Measurements from ENCODE around the gene TMEM86A. TPM values are rescaled to one million over a fixed set of nuclear protein-coding genes. Genes with fewer than 3 reads are reported as not detected.

TMEM86A gene
- total and polyA plus RNA-seq, 2 of the 4 experiments (the other 2 are of a cell fraction), result 0.31 to 0.36 TPM

GRCh38 chr11:18750944-18751343, 52.4 kb downstream of the TMEM86A start:
- Histone ChIP-seq H4K8ac (ENCODE audit: low read depth in 2 of 2, low read length in 2 of 2) (no peak overlapping the region), H2BK5ac (ENCODE audit: low read depth, low read length, poor library complexity, severe bottlenecking) (no peak overlapping the region), H2AK5ac (ENCODE audit: low read depth, low read length) (no peak overlapping the region), H4K91ac (ENCODE audit: insufficient read depth, low read depth, low read length) (no peak overlapping the region), H2AK9ac (replicated peaks; ENCODE audit: low read depth, low read length, poor library complexity) (no peak overlapping the region), H2BK120ac (ENCODE audit: low read depth, low read length) (no peak overlapping the region), H3K9me3 (ENCODE audit: control insufficient read depth, insufficient read depth, low read length) (no peaks in the 10 kb centered on the region), H3K4me1 (ENCODE audit: control insufficient read depth, insufficient read depth, low read length) (peaks cover 5% of the 10 kb centered on the region), H3K4ac (ENCODE audit: low read depth, low read length) (no peak overlapping the region), H3K9me1 (ENCODE audit: insufficient read depth, low read length) (peaks cover 6% of the 10 kb centered on the region; the same call in 1 of the 2 replicates), H3K23ac (ENCODE audit: low read depth, low read length) (no peak overlapping the region), H3K27me3 (ENCODE audit: control insufficient read depth, insufficient read depth, low read length) (no peaks in the 10 kb centered on the region; the same call in 1 of the 2 replicates), H4K20me1 (ENCODE audit: insufficient read depth, low read length) (no peaks in the 10 kb centered on the region), H3K27ac (ENCODE audit: insufficient read depth, low read length) (no peak overlapping the region), H3K4me2 (ENCODE audit: low read depth, low read length) (no peak overlapping the region), H2BK20ac (ENCODE audit: low read depth, low read length) (no peak overlapping the region), H3K56ac (ENCODE audit: extremely low read depth, insufficient read depth, low read length) (no peak overlapping the region; the same call in 1 of the 2 replicates), H2AFZ (replicated peaks; ENCODE audit: low read length, poor library complexity) (no peak overlapping the region), H3K4me3 (ENCODE audit: insufficient read depth, low read depth, low read length) (no peak overlapping the region), H3K18ac (ENCODE audit: low read depth, low read length) (no peak overlapping the region), H3K79me1 (ENCODE audit: low read depth in 1 of 2, low read length in 2 of 2) (no peaks in the 10 kb centered on the region), H3K9ac (ENCODE audit: low read depth, low read length) (no peak overlapping the region), H4K5ac (ENCODE audit: low read depth, low read length) (no peak overlapping the region), H2BK15ac (ENCODE audit: low read depth, low read length) (no peak overlapping the region), H3K36me3 (ENCODE audit: control insufficient read depth, insufficient read depth, low read length) (no peaks in the 10 kb centered on the region), H3K14ac (replicated peaks; ENCODE audit: low read depth, low read length) (no peak overlapping the region)
- no CpG with 5 or more reads among the region's 3 CpGs for WGBS, 2 experiments (ENCODE audit: extremely low coverage in 2 of 2, insufficient read length in 1 of 2)
- BruUV-seq (replicated peaks), result no TSS peak
- no peak for ATAC-seq (ENCODE audit: low read depth)
- no peak for DNase-seq
- in situ Hi-C loops (cut with MboI; ENCODE audit: low sequenced_read_pairs), result no loop called here
- TF ChIP-seq BHLHE40 (IDR thresholded peaks at IDR 0.05; ENCODE audit: low read depth, low read length) (no peak), MAZ (IDR thresholded peaks at IDR 0.05; ENCODE audit: borderline replicate concordance, low read depth, low read length) (no peak), SMC3 (IDR thresholded peaks at IDR 0.05; ENCODE audit: low read depth, low read length) (no peak), CTCF (conservative IDR thresholded peaks at IDR 0.05; ENCODE audit: low read depth, low read length) (no peak), USF2 (IDR thresholded peaks at IDR 0.05; ENCODE audit: low read depth, low read length) (no peak), MAFK (IDR thresholded peaks at IDR 0.05; ENCODE audit: low read depth, low read length) (no peak), RFX5 (IDR thresholded peaks at IDR 0.05; ENCODE audit: low read depth, low read length) (no peak), MXI1 (IDR thresholded peaks at IDR 0.05; ENCODE audit: borderline replicate concordance, low read depth, low read length) (no peak), FOS (IDR thresholded peaks at IDR 0.05; ENCODE audit: low read depth, low read length) (no peak), NFE2L2 (IDR thresholded peaks at IDR 0.05; ENCODE audit: low read depth, low read length) (no peak), POLR2A (IDR thresholded peaks at IDR 0.05; ENCODE audit: low read depth, low read length) (no peak), RCOR1 (IDR thresholded peaks at IDR 0.05; ENCODE audit: insufficient replicate concordance, low read length) (no peak), CHD1 (IDR thresholded peaks at IDR 0.05; ENCODE audit: low read depth, low read length) (no peak), ELK1 (IDR thresholded peaks at IDR 0.05; ENCODE audit: borderline replicate concordance, low read depth, low read length) (no peak), RAD21 (IDR thresholded peaks at IDR 0.05; ENCODE audit: low read length) (no peak), CEBPB (IDR thresholded peaks at IDR 0.05; ENCODE audit: low read depth, low read length) (no peak)
- intact Hi-C loops (cut with micrococcal nuclease), result no loop called here
- CTCF ChIA-PET, result no interaction called here
- POLR2A ChIA-PET (ENCODE audit: unreplicated experiment), result no interaction called here
- dilution Hi-C loops (cut with HindIII; ENCODE audit: low sequenced_read_pairs, unreplicated experiment), result no loop called here

All from IMR-90 (cell line).